Rectal smooth muscle tissue (tissue), 1 donor: ENCODE measurements around the gene MERTK.

ENCODE experiments used
- H3K27ac ChIP-seq: one replicate; pipeline ENCODE4 v1.7.0; 2013; ENCODE audit warnings: low read depth, low read length, inconsistent platforms
- H3K27me3 ChIP-seq: one replicate; pipeline ENCODE4 v1.7.0; 2013; ENCODE audit warnings: low read length; ENCODE audit not compliant: control insufficient read depth, insufficient read depth
- H3K36me3 ChIP-seq: one replicate; pipeline ENCODE4 v1.7.0; 2013; ENCODE audit warnings: low read length; ENCODE audit not compliant: control insufficient read depth, insufficient read depth
- H3K4me1 ChIP-seq: one replicate; pipeline ENCODE4 v1.7.0; 2013; ENCODE audit warnings: low read length; ENCODE audit not compliant: control insufficient read depth, insufficient read depth
- H3K4me3 ChIP-seq: one replicate; pipeline ENCODE4 v1.7.0; 2013; ENCODE audit warnings: low read length
- H3K9ac ChIP-seq: one replicate; pipeline ENCODE4 v1.7.0; 2013; ENCODE audit warnings: low read length

Gene MERTK

GRCh38 chr2:111999809-112000208 lies 101.4 kb downstream of the MERTK start:
- H3K36me3 ChIP-seq: no peaks in the 10 kb centered on the region
- H3K9ac ChIP-seq: no peak overlapping the region
- H3K4me3 ChIP-seq: no peak overlapping the region
- no peaks in the 10 kb centered on the region for H3K27me3 ChIP-seq
- no peak overlapping the region for H3K27ac ChIP-seq
- H3K4me1 ChIP-seq: no peaks in the 10 kb centered on the region

GRCh38 chr2:112000399-112001135 lies 102.2 kb downstream of the MERTK start:
- H3K27ac ChIP-seq: no peak overlapping the region
- no peaks in the 10 kb centered on the region for H3K27me3 ChIP-seq
- H3K36me3 ChIP-seq: no peaks in the 10 kb centered on the region
- H3K4me3 ChIP-seq: no peak overlapping the region
- H3K9ac ChIP-seq: no peak overlapping the region
- no peaks in the 10 kb centered on the region for H3K4me1 ChIP-seq

GRCh38 chr2:112001136-112001715 lies 102.8 kb downstream of the MERTK start:
- Histone ChIP-seq H3K9ac (no peak overlapping the region), H3K4me1 (no peaks in the 10 kb centered on the region), H3K27ac (no peak overlapping the region), H3K36me3 (no peaks in the 10 kb centered on the region), H3K4me3 (no peak overlapping the region), H3K27me3 (no peaks in the 10 kb centered on the region)

- Histone ChIP-seq H3K4me3 (no peak overlapping the region), H3K4me1 (no peaks in the 10 kb centered on the region), H3K9ac (no peak overlapping the region), H3K36me3 (no peaks in the 10 kb centered on the region), H3K27me3 (no peaks in the 10 kb centered on the region), H3K27ac (no peak overlapping the region)
Observed at GRCh38 chr2:112001942-112002341, 103.5 kb downstream of the MERTK start.

- Histone ChIP-seq H3K36me3 (no peaks in the 10 kb centered on the region), H3K27ac (no peak overlapping the region), H3K27me3 (no peaks in the 10 kb centered on the region), H3K4me3 (no peak overlapping the region), H3K4me1 (no peaks in the 10 kb centered on the region), H3K9ac (no peak overlapping the region)
Observed at GRCh38 chr2:112003576-112004252, 105.3 kb downstream of the MERTK start.

GRCh38 chr2:112004253-112004645 lies 105.8 kb downstream of the MERTK start:
- no peaks in the 10 kb centered on the region for H3K27me3 ChIP-seq
- no peak overlapping the region for H3K27ac ChIP-seq
- no peak overlapping the region for H3K4me3 ChIP-seq
- no peak overlapping the region for H3K9ac ChIP-seq
- H3K4me1 ChIP-seq: no peaks in the 10 kb centered on the region
- no peaks in the 10 kb centered on the region for H3K36me3 ChIP-seq

GRCh38 chr2:112005406-112006075 lies 107.1 kb downstream of the MERTK start:
- H3K4me3 ChIP-seq: no peak overlapping the region
- H3K9ac ChIP-seq: no peak overlapping the region
- H3K36me3 ChIP-seq: no peaks in the 10 kb centered on the region
- H3K27me3 ChIP-seq: no peaks in the 10 kb centered on the region
- H3K4me1 ChIP-seq: no peaks in the 10 kb centered on the region
- no peak overlapping the region for H3K27ac ChIP-seq

GRCh38 chr2:112006076-112006410 lies 107.6 kb downstream of the MERTK start:
- Histone ChIP-seq H3K36me3 (no peaks in the 10 kb centered on the region), H3K27ac (no peak overlapping the region), H3K4me1 (no peaks in the 10 kb centered on the region), H3K9ac (no peak overlapping the region), H3K4me3 (no peak overlapping the region), H3K27me3 (no peaks in the 10 kb centered on the region)

GRCh38 chr2:112007493-112007892 lies 109.1 kb downstream of the MERTK start:
- no peak overlapping the region for H3K4me3 ChIP-seq
- no peaks in the 10 kb centered on the region for H3K36me3 ChIP-seq

GRCh38 chr2:112008910-112009485 lies 110.6 kb downstream of the MERTK start:
- Histone ChIP-seq H3K4me1 (no peaks in the 10 kb centered on the region), H3K36me3 (peaks cover 4% of the 10 kb centered on the region), H3K9ac (no peak overlapping the region), H3K4me3 (no peak overlapping the region), H3K27ac (no peak overlapping the region), H3K27me3 (no peaks in the 10 kb centered on the region)

More at GRCh38 chr2:112007493-112007892, 109.1 kb downstream of the MERTK start:
- Histone ChIP-seq H3K9ac (no peak overlapping the region), H3K4me1 (no peaks in the 10 kb centered on the region), H3K27me3 (no peaks in the 10 kb centered on the region), H3K27ac (no peak overlapping the region)

GRCh38 chr2:112010751-112011150 lies 112.3 kb downstream of the MERTK start:
- Histone ChIP-seq H3K4me1 (no peaks in the 10 kb centered on the region), H3K27ac (no peak overlapping the region), H3K36me3 (peaks cover 4% of the 10 kb centered on the region), H3K9ac (no peak overlapping the region), H3K4me3 (no peak overlapping the region), H3K27me3 (no peaks in the 10 kb centered on the region)

- no peak overlapping the region for H3K9ac ChIP-seq
- H3K4me3 ChIP-seq: no peak overlapping the region
Observed at GRCh38 chr2:112012556-112012955, 114.1 kb downstream of the MERTK start.

More at GRCh38 chr2:112012556-112012955, 114.1 kb downstream of the MERTK start:
- H3K36me3 ChIP-seq: peaks cover 4% of the 10 kb centered on the region
- no peaks in the 10 kb centered on the region for H3K4me1 ChIP-seq
- no peak overlapping the region for H3K27ac ChIP-seq
- H3K27me3 ChIP-seq: no peaks in the 10 kb centered on the region
